H9 (cell line): ENCODE data around the gene DHRS2. TPM values are rescaled to one million over a fixed set of nuclear protein-coding genes. Genes with fewer than 3 reads are reported as not detected.

Source experiments
- DNase-seq: peaks from one replicate; pipeline ENCODE4 v3.0.0-alpha.2; 2017
- H2AFZ ChIP-seq: one replicate; pipeline ENCODE4 v1.6.1; 2013; ENCODE audit warnings: mild to moderate bottlenecking, low read length, control low read depth, moderate library complexity
- H2AK5ac ChIP-seq: 2 replicates; pipeline ENCODE4 v1.6.1; 2013; ENCODE audit warnings: low read length, control low read depth, mixed read lengths; ENCODE audit not compliant: insufficient read length
- H2BK120ac ChIP-seq: one replicate; pipeline ENCODE4 v1.6.1; 2013; ENCODE audit warnings: low read depth, mild to moderate bottlenecking, low read length, control low read depth, inconsistent platforms; ENCODE audit not compliant: poor library complexity, severe bottlenecking
- H2BK12ac ChIP-seq: 2 replicates; pipeline ENCODE4 v1.6.1; 2013; ENCODE audit warnings: low read length, control low read depth, mixed read lengths, low read depth; ENCODE audit not compliant: insufficient read length
- H2BK15ac ChIP-seq: 2 replicates; pipeline ENCODE4 v1.6.1; 2013; ENCODE audit warnings: low read depth, low read length, control low read depth
- H2BK20ac ChIP-seq: one replicate; pipeline ENCODE4 v1.6.1; 2013; ENCODE audit warnings: low read depth, mild to moderate bottlenecking, low read length, control low read depth, inconsistent platforms; ENCODE audit not compliant: poor library complexity, severe bottlenecking
- H2BK5ac ChIP-seq: 2 replicates; pipeline ENCODE4 v1.6.1; 2013; ENCODE audit warnings: low read length, control low read depth, mixed read lengths; ENCODE audit not compliant: insufficient read length
- H3K14ac ChIP-seq: 2 replicates; pipeline ENCODE4 v1.6.1; 2013; ENCODE audit warnings: low read length, control low read depth; ENCODE audit not compliant: insufficient read depth
- H3K18ac ChIP-seq: 2 replicates; pipeline ENCODE4 v1.6.1; 2013; ENCODE audit warnings: low read depth, mild to moderate bottlenecking, mixed read lengths, low read length, control low read depth; ENCODE audit not compliant: insufficient read length
- H3K23ac ChIP-seq: 2 replicates; pipeline ENCODE4 v1.6.1; 2013; ENCODE audit warnings: low read length, control low read depth, mixed read lengths, low read depth; ENCODE audit not compliant: insufficient read length
- H3K23me2 ChIP-seq: 2 replicates; pipeline ENCODE4 v1.6.1; 2013; ENCODE audit warnings: low read depth, mild to moderate bottlenecking, mixed read lengths, low read length, control low read depth; ENCODE audit not compliant: insufficient read length, poor library complexity, severe bottlenecking
- H3K27ac ChIP-seq: 2 replicates; pipeline ENCODE4 v1.5.1; 2013; ENCODE audit warnings: low read length, control low read depth, mixed read lengths, low read depth; ENCODE audit not compliant: insufficient read length
- H3K27me3 ChIP-seq: 2 replicates; pipeline ENCODE4 v1.6.1; 2013; ENCODE audit warnings: low read length, control low read depth, inconsistent platforms; ENCODE audit not compliant: insufficient read depth
- H3K4ac ChIP-seq: 2 replicates; pipeline ENCODE4 v1.6.1; 2013; ENCODE audit warnings: low read depth, mild to moderate bottlenecking, control low read depth, inconsistent platforms, low read length, moderate library complexity
- H3K4me1 ChIP-seq: 2 replicates; pipeline ENCODE4 v1.6.1; 2013; ENCODE audit warnings: low read length, control low read depth, inconsistent platforms; ENCODE audit not compliant: insufficient read depth
- H3K4me2 ChIP-seq: 2 replicates; pipeline ENCODE4 v1.6.1; 2013; ENCODE audit warnings: low read length, control low read depth, mixed read lengths; ENCODE audit not compliant: insufficient read length, insufficient read depth
- H3K56ac ChIP-seq: 2 replicates; pipeline ENCODE4 v1.6.1; 2013; ENCODE audit warnings: low read depth, mild to moderate bottlenecking, mixed read lengths, low read length, control low read depth; ENCODE audit not compliant: insufficient read length
- H3K79me1 ChIP-seq: 2 replicates; pipeline ENCODE4 v1.6.1; 2013; ENCODE audit warnings: low read depth, mild to moderate bottlenecking, moderate library complexity, low read length, control low read depth, inconsistent platforms; ENCODE audit not compliant: insufficient read depth, poor library complexity, severe bottlenecking
- H3K79me2 ChIP-seq: 2 replicates; pipeline ENCODE4 v1.6.1; 2013; ENCODE audit warnings: low read length, control low read depth, inconsistent platforms; ENCODE audit not compliant: insufficient read depth
- H3K9ac ChIP-seq: 2 replicates; pipeline ENCODE4 v1.6.1; 2013; ENCODE audit warnings: low read length, control low read depth, mixed read lengths; ENCODE audit not compliant: insufficient read length; ENCODE audit errors: extremely low read depth
- H3K9me3 ChIP-seq: one replicate; pipeline ENCODE4 v1.6.1; 2013; ENCODE audit warnings: low read depth, low read length, inconsistent platforms; ENCODE audit not compliant: control insufficient read depth
- H3T11ph ChIP-seq: one replicate; pipeline ENCODE4 v1.6.1; 2013; ENCODE audit warnings: mild to moderate bottlenecking, low read length, control low read depth, inconsistent platforms
- H4K20me1 ChIP-seq: one replicate; pipeline ENCODE4 v1.6.1; 2013; ENCODE audit not compliant: control insufficient read depth, insufficient read length, insufficient read depth
- H4K5ac ChIP-seq: 2 replicates; pipeline ENCODE4 v1.6.1; 2013; ENCODE audit warnings: low read depth, mild to moderate bottlenecking, mixed read lengths, low read length, control low read depth; ENCODE audit not compliant: insufficient read length
- H4K8ac ChIP-seq: replicated peaks from 2 replicates; pipeline ENCODE4 v1.6.1; 2013; ENCODE audit warnings: low read length, control low read depth, mixed read lengths, low read depth; ENCODE audit not compliant: insufficient read length
- H4K91ac ChIP-seq: 2 replicates; pipeline ENCODE4 v1.6.1; 2013; ENCODE audit warnings: low read depth, mild to moderate bottlenecking, moderate library complexity, mixed read lengths, low read length, control low read depth; ENCODE audit not compliant: insufficient read length
- H3K27ac Mint-ChIP-seq, 3 experiments: 2 replicates in 2 of 3; 3 replicates in 1 of 3; pipeline ENCODE4 v1.8.0; 2020 to 2021; ENCODE audit warnings: mixed read lengths in 3 of 3, mild to moderate bottlenecking in 1 of 3, moderate library complexity in 1 of 3
- H3K27me3 Mint-ChIP-seq: 2 replicates; pipeline ENCODE4 v1.8.0; 2021; ENCODE audit warnings: low read depth, mild to moderate bottlenecking, moderate library complexity, mixed read lengths
- H3K36me3 Mint-ChIP-seq, 3 experiments: 2 replicates in 2 of 3; 3 replicates in 1 of 3; pipeline ENCODE4 v1.8.0; 2020 to 2021; ENCODE audit warnings: low read depth in 3 of 3, mixed read lengths in 3 of 3; ENCODE audit not compliant: insufficient read depth in 1 of 3
- H3K4me1 Mint-ChIP-seq, 2 experiments: 2 replicates each; pipeline ENCODE4 v1.8.0; 2020; ENCODE audit warnings: mixed read lengths in 2 of 2
- H3K4me3 Mint-ChIP-seq, 2 experiments: 2 replicates in 1 of 2; 3 replicates in 1 of 2; pipeline ENCODE4 v1.8.0; 2020 to 2021; ENCODE audit warnings: mild to moderate bottlenecking in 2 of 2, mixed read lengths in 2 of 2, moderate library complexity in 1 of 2
- H3K9me3 Mint-ChIP-seq, 2 experiments: 2 replicates in 1 of 2; 3 replicates in 1 of 2; pipeline ENCODE4 v1.8.0; 2020; ENCODE audit warnings: mild to moderate bottlenecking in 2 of 2, mixed read lengths in 2 of 2, moderate library complexity in 1 of 2
- WGBS: extraction: QIAGEN DNeasy Blood & Tissue Kit; methylation state at CpG from one replicate; pipeline ENCODE4 v1.1.7; 2013; ENCODE audit warnings: missing lambda C conversion rate, low lambda C conversion rate, mixed read lengths; ENCODE audit not compliant: insufficient read length; ENCODE audit errors: extremely low coverage; 5-methylcytosine and 5-hydroxymethylcytosine counted together
- total RNA-seq: library from RNA; stranded (reverse); gene quantifications from 2 replicates; pipeline ENCODE4 v1.2.1, GENCODE V29; 2021
- TF ChIP-seq, protein P1 (sequence below): fragments of 200-600 bp; sonication (generic); conservative IDR thresholded peaks from 3 replicates; pipeline ENCODE4 v1.8.0; 2021; ENCODE audit warnings: antibody characterized with exemption, mild to moderate bottlenecking

DHRS2 gene
- total RNA-seq, 1 experiment from 2014 or later, result 0.66 TPM

DNA sequence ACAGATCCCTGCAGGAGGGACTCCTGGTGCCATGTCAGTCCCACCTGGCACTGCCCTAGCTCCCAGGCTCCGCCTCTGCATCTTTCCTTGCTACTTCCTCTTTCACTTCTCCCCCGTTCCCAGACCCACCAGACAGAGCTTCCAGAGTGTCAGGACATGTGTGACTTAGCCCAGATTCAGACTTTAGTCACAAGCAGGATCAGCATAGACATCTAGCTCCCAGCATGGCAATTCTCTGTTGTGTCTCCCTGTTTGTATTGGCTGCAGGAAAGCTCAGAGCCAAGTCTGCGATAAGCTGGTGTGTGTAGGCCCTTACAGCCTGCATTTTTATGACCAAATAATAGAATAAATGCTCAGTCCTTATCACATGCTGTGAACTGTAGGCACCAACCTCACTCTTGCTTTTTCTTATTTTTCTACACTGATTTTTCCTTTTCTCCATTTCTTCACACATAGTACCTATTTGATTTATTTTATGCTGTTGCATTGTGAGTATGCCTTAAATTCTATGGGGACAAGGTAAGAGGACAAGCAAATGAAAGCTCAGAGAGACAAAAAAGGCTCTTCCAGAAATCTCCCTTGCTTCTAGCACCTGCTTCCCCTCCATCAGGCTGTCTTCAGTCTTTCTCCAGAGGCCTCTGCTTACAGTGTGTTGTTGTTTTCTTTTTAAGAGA, 5.9 kb downstream of the DHRS2 start:
- Histone ChIP-seq H3T11ph (no peak overlapping the region), H4K8ac (no peak overlapping the region), H3K14ac (no peak overlapping the region), H4K91ac (no peak overlapping the region), H3K23me2 (no peaks in the 10 kb centered on the region), H3K4me1 (peaks cover 9% of the 10 kb centered on the region), H3K4me2 (no peak overlapping the region), H2BK20ac (no peak overlapping the region), H2BK15ac (no peak overlapping the region), H3K27ac (no peak overlapping the region), H3K79me1 (no peaks in the 10 kb centered on the region), H3K18ac (no peak overlapping the region), H3K9ac (no peak overlapping the region), H3K4ac (no peak overlapping the region), H2BK120ac (no peak overlapping the region), H2AFZ (no peak overlapping the region), H2BK5ac (no peak overlapping the region), H2AK5ac (no peak overlapping the region), H4K20me1 (no peaks in the 10 kb centered on the region), H4K5ac (no peak overlapping the region), H2BK12ac (no peak overlapping the region), H3K79me2 (no peaks in the 10 kb centered on the region), H3K27me3 (no peaks in the 10 kb centered on the region), H3K56ac (no peak overlapping the region), H3K23ac (no peak overlapping the region), H3K9me3 (no peaks in the 10 kb centered on the region)
- Mint-ChIP-seq H3K36me3 (no peaks in the 10 kb centered on the region; a peak in 2 of 7 replicates), H3K27me3 (no peaks in the 10 kb centered on the region; the same call in 1 of the 2 replicates), H3K4me3 (no peak overlapping the region), H3K4me1 (peaks cover 0 to under 1% of the 10 kb centered on the region in 2 experiments; a peak in 1 of 4 replicates), H3K9me3 (peaks cover 0 to 18% of the 10 kb centered on the region in 2 experiments; a peak in 2 of 5 replicates), H3K27ac (no peak overlapping the region)
- TF ChIP-seq, protein P1, sequence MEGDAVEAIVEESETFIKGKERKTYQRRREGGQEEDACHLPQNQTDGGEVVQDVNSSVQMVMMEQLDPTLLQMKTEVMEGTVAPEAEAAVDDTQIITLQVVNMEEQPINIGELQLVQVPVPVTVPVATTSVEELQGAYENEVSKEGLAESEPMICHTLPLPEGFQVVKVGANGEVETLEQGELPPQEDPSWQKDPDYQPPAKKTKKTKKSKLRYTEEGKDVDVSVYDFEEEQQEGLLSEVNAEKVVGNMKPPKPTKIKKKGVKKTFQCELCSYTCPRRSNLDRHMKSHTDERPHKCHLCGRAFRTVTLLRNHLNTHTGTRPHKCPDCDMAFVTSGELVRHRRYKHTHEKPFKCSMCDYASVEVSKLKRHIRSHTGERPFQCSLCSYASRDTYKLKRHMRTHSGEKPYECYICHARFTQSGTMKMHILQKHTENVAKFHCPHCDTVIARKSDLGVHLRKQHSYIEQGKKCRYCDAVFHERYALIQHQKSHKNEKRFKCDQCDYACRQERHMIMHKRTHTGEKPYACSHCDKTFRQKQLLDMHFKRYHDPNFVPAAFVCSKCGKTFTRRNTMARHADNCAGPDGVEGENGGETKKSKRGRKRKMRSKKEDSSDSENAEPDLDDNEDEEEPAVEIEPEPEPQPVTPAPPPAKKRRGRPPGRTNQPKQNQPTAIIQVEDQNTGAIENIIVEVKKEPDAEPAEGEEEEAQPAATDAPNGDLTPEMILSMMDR, result no peak
- WGBS, result no CpG with 5 or more reads among the region's 3 CpGs
- DNase-seq, result no peak
